Suprapubic skin (tissue), 4 donors: ENCODE results near the gene TNS2.
"Not testable (repeated sequence)": the region's sequence is repeated elsewhere in the genome, so short reads cannot be mapped to it uniquely, and the experiment has no call there.

ENCODE experiments used
- CTCF ChIP-seq, 2 donors: fragments of 200-600 bp in 1 of 2; fragments of 450-650 bp in 1 of 2; sonication (generic) in 1 of 2; IDR thresholded peaks; one replicate each; pipeline ENCODE4 v1.5.1; 2016 to 2019; ENCODE audit warnings: antibody characterized with exemption in 2 of 2, mild to moderate bottlenecking in 1 of 2, moderate library complexity in 1 of 2
- EP300 ChIP-seq: sonication (generic); formaldehyde crosslinking; IDR thresholded peaks from one replicate; pipeline ENCODE4 v1.6.1; 2017; ENCODE audit warnings: antibody characterized with exemption
- POLR2A ChIP-seq, 2 donors: fragments of 450-650 bp; IDR thresholded peaks; one replicate each; pipeline ENCODE4 v1.6.1; 2017; ENCODE audit warnings: antibody characterized with exemption in 2 of 2, mild to moderate bottlenecking in 2 of 2, moderate library complexity in 2 of 2
- POLR2AphosphoS5 ChIP-seq, 3 donors: sonication (generic); formaldehyde crosslinking; IDR thresholded peaks; one replicate each; pipeline ENCODE4 v1.6.1; 2017; ENCODE audit warnings: antibody characterized with exemption in 3 of 3

DNA sequence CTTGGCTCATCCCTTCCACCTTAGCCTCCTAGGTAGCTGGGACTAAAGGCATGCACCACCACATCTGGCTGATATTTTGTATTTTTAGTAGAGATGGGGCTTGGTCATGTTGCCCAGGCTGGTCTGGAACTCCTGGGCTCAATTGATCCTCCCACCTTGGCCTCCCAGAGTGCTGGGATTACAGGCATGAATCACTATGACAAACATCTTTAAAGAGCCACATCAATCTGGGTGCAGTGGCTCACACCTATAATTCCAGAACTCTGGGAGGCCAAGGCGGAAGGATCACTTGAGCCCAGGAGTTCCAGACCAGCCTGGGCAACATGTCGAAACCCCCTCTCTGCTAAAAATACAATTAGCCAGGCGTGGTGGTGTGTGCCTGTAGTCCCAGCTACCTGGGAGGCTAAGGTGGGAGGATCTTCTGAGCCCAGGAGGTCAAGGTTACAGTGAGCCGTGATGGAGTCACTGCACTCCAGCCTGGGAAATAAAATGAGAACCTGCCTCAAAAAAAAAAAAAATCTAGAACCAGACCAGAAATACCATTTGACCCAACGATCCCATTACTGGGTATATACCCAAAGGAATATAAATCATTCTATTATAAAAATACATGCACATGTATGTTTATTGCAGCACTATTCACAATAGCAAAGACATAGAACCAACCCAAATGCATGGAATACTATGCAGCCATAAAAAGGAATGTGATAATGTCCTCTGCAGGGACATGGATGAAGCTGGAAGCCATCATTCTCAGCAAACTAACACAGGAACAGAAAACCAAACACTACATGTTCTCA, 45.1 kb downstream of the TNS2 start:
- not testable (repeated sequence) for TF ChIP-seq CTCF (IDR thresholded peaks at IDR 0.05); EP300; POLR2AphosphoS5 (IDR thresholded peaks at IDR 0.05); POLR2A (IDR thresholded peaks at IDR 0.05)
